Gastroesophageal sphincter (tissue), 4 donors: ENCODE results near the gene TF. TPM values are rescaled to one million over a fixed set of nuclear protein-coding genes. Genes with fewer than 3 reads are reported as not detected.

Experiments
- ATAC-seq: fragments of 150-250 bp; one replicate; pipeline ENCODE4 v1.9.1; 2016; ENCODE audit warnings: mild to moderate bottlenecking, moderate library complexity
- H3K27ac ChIP-seq, 4 donors: fragments of 200-600 bp; sonication (generic) in 3 of 4; 1 replicate in 3 of 4; 2 replicates in 1 of 4; pipeline ENCODE4 v1.5.1; 2016 to 2019
- H3K27me3 ChIP-seq: fragments of 200-600 bp; sonication (generic); one replicate; pipeline ENCODE4 v1.5.1; 2019
- H3K36me3 ChIP-seq, 2 donors: fragments of 200-600 bp; sonication (generic); one replicate each; pipeline ENCODE4 v1.5.1; 2019; ENCODE audit warnings: control low read depth in 1 of 2
- H3K4me1 ChIP-seq, 3 donors: fragments of 200-600 bp; sonication (generic); 1 replicate in 2 of 3; 2 replicates in 1 of 3; pipeline ENCODE4 v1.5.1; 2016 to 2019; ENCODE audit warnings: control low read depth in 2 of 3
- H3K4me3 ChIP-seq, 2 donors: fragments of 200-600 bp; sonication (generic); one replicate each; pipeline ENCODE4 v1.5.1; 2019; ENCODE audit warnings: mild to moderate bottlenecking in 1 of 2, moderate library complexity in 1 of 2
- H3K9me3 ChIP-seq, 3 donors: fragments of 200-600 bp; sonication (generic); one replicate each; pipeline ENCODE4 v1.5.1; 2017 to 2019; ENCODE audit warnings: control low read depth in 2 of 3
- CTCF ChIP-seq, 4 experiments: fragments of 200-600 bp in 2 of 4; fragments of 450-650 bp in 2 of 4; sonication (generic) in 1 of 4; IDR thresholded peaks; one replicate each; pipeline ENCODE4 v1.5.1; 2017 to 2019; ENCODE audit warnings: antibody characterized with exemption in 4 of 4, mild to moderate bottlenecking in 2 of 4, moderate library complexity in 2 of 4
- EP300 ChIP-seq: sonication (generic); formaldehyde crosslinking; IDR thresholded peaks from one replicate; pipeline ENCODE4 v1.6.1; 2017; ENCODE audit warnings: antibody characterized with exemption, mild to moderate bottlenecking
- POLR2A ChIP-seq, 2 donors: fragments of 450-650 bp; IDR thresholded peaks; one replicate each; pipeline ENCODE4 v1.6.1; 2017; ENCODE audit warnings: antibody characterized with exemption in 2 of 2, mild to moderate bottlenecking in 2 of 2, moderate library complexity in 1 of 2
- POLR2AphosphoS5 ChIP-seq: sonication (generic); formaldehyde crosslinking; IDR thresholded peaks from one replicate; pipeline ENCODE4 v1.6.1; 2017; ENCODE audit warnings: antibody characterized with exemption
- WGBS, 2 donors: methylation state at CpG; one replicate each; pipeline ENCODE4 v1.1.5; 2018; ENCODE audit warnings: low coverage in 1 of 2; 5-methylcytosine and 5-hydroxymethylcytosine counted together
- total RNA-seq, 4 donors: library from RNA; depleted of rRNA; stranded (reverse); fragments of >200 nt; gene quantifications; one replicate each; pipeline ENCODE4 v1.1.0, GENCODE V29; 2016

TF gene
- total RNA-seq, 4 donors from 2014 or later: 0.78 to 12.5 (median 1.2) TPM

DNA sequence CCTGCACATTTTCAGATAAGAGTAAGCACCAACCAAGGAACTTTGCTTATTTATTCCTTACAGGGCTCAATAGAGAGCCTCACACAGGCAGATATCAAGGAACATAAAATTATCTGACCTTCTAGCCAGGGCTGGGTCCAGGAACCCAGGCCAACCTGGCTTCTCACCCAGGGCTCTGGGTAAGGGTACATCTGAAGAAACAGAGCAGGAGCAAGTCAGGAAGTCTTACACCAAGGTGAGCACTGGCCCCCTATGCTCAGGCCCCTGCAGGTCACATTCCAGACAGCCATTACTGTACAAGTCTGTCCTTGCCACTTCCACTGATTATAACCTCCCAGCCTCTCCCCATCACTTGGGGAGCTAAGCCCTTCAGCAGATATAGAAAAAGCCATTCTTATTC, 19.1 kb downstream of the TF start:
- peaks cover 0 to 5% (median 0%) of the 10 kb centered on the region in 3 donors for H3K4me1 ChIP-seq
- TF ChIP-seq POLR2AphosphoS5 (no peak), EP300 (no peak), POLR2A (IDR thresholded peaks at IDR 0.05) (no peak), CTCF (IDR thresholded peaks at IDR 0.05) (no peak)
- no peaks in the 10 kb centered on the region for H3K36me3 ChIP-seq
- H3K27ac ChIP-seq: no peak overlapping the region
- H3K9me3 ChIP-seq: no peaks in the 10 kb centered on the region
- no peak overlapping the region for H3K4me3 ChIP-seq
- no peak for ATAC-seq
- H3K27me3 ChIP-seq: no peaks in the 10 kb centered on the region

DNA sequence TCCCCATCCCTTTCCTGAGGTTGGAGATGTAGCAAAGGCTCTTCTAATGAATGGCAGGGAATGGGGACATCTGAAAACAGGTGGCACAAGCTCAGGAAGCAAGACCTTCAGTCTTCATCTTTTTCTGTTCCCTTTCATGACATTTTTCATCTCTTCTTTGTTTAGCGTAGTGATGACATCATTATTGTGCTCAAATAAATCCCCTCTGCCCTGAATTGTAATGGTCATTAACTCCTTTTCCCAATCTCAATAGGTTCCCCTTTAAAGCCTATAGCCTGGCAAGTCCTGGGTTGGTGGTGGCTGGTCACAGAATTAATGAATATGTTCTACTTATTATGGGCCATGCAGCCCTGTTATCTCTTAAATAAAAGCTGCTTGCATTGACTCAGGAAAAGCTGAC, 21.4 kb downstream of the TF start:
- H3K4me3 ChIP-seq: no peak overlapping the region
- no peaks in the 10 kb centered on the region for H3K36me3 ChIP-seq
- no peak overlapping the region for H3K27ac ChIP-seq
- ATAC-seq: no peak
- TF ChIP-seq POLR2A (IDR thresholded peaks at IDR 0.05): no peak
- TF ChIP-seq EP300: no peak
- no peak for TF ChIP-seq CTCF (IDR thresholded peaks at IDR 0.05)
- TF ChIP-seq POLR2AphosphoS5: no peak
- no peaks in the 10 kb centered on the region for H3K27me3 ChIP-seq
- 55% methylated on average over 1 of the region's 1 CpG; no CpG with 5 or more reads in 1 of the 2 donors for WGBS, 2 donors
- H3K4me1 ChIP-seq: peaks cover 0 to 5% (median 0%) of the 10 kb centered on the region in 3 donors
- no peaks in the 10 kb centered on the region for H3K9me3 ChIP-seq

- H3K27ac ChIP-seq: no peak overlapping the region
- no peak overlapping the region for H3K4me3 ChIP-seq
- H3K27me3 ChIP-seq: no peaks in the 10 kb centered on the region
- no peaks in the 10 kb centered on the region for H3K36me3 ChIP-seq
- 71 to 88% methylated on average over 2 to 3 of the region's 3 CpGs for WGBS, 2 donors
- no peaks in the 10 kb centered on the region for H3K9me3 ChIP-seq
- H3K4me1 ChIP-seq: peaks cover 0 to 4% (median 0%) of the 10 kb centered on the region in 3 donors
- no peak for ATAC-seq
- TF ChIP-seq POLR2A (IDR thresholded peaks at IDR 0.05): no peak
- no peak for TF ChIP-seq EP300
- no peak for TF ChIP-seq CTCF (IDR thresholded peaks at IDR 0.05)
- no peak for TF ChIP-seq POLR2AphosphoS5
Observed at GRCh38 chr3:133769536-133769935, 23.3 kb downstream of the TF start.

DNA sequence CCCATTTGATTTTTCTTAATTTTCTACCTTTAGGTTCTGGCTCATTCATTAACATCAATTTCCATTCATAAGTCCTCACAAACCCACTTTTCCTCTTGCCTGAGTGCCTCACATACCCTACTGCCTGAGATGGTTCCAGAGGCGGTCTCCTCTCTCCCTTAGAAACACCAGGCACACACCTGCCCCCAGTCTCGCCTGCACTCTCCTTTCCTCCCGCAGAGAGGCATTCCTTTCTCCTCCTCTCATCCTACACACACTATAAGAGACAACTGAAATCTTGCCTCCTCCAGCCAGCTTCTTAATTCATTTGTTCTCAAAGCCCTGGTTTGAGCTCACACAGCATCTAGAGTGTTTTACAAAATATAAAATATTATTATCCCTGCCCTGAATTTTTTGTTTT, 27.5 kb downstream of the TF start:
- H3K4me1 ChIP-seq: no peaks in the 10 kb centered on the region
- WGBS, 2 donors: 68 to 82% methylated on average over 3 of the region's 3 CpGs
- TF ChIP-seq EP300 (no peak), POLR2A (IDR thresholded peaks at IDR 0.05) (no peak), CTCF (IDR thresholded peaks at IDR 0.05) (no peak), POLR2AphosphoS5 (no peak)
- no peak overlapping the region for H3K27ac ChIP-seq
- no peaks in the 10 kb centered on the region for H3K36me3 ChIP-seq
- H3K4me3 ChIP-seq: no peak overlapping the region
- ATAC-seq: no peak
- H3K27me3 ChIP-seq: no peaks in the 10 kb centered on the region
- no peaks in the 10 kb centered on the region for H3K9me3 ChIP-seq

- Histone ChIP-seq H3K27ac (no peak overlapping the region), H3K27me3 (no peaks in the 10 kb centered on the region), H3K9me3 (no peaks in the 10 kb centered on the region), H3K36me3 (no peaks in the 10 kb centered on the region), H3K4me1 (no peaks in the 10 kb centered on the region), H3K4me3 (no peak overlapping the region)
- ATAC-seq: no peak
- WGBS, 2 donors: 93 to 100% methylated on average over 6 to 8 of the region's 9 CpGs
- no peak for TF ChIP-seq POLR2A (IDR thresholded peaks at IDR 0.05)
- no peak for TF ChIP-seq CTCF (IDR thresholded peaks at IDR 0.05)
- TF ChIP-seq POLR2AphosphoS5: no peak
- TF ChIP-seq EP300: no peak
Observed at GRCh38 chr3:133775309-133775708, 29.1 kb downstream of the TF start.
